ENCODE data around the gene NLRP13.

NLRP13 gene

GRCh38 chr19:55898911-55899310 lies 33.2 kb downstream of the NLRP13 start:
- no peak for DNase-seq

- no peak for DNase-seq
Measured at GRCh38 chr19:55882626-55883025, 49.5 kb downstream of the NLRP13 start.

- no peak for DNase-seq
Measured at GRCh38 chr19:55877211-55877610, 54.9 kb downstream of the NLRP13 start.

GRCh38 chr19:55870736-55871135 lies 61.4 kb downstream of the NLRP13 start:
- no peak for DNase-seq

- no peak for DNase-seq
Measured at GRCh38 chr19:55867101-55867500, 65.0 kb downstream of the NLRP13 start.

GRCh38 chr19:55866521-55866920 lies 65.6 kb downstream of the NLRP13 start:
- no peak for DNase-seq

- DNase-seq: no peak
Measured at GRCh38 chr19:55858969-55859368, 73.2 kb downstream of the NLRP13 start.

GRCh38 chr19:55858401-55858800 lies 73.7 kb downstream of the NLRP13 start:
- no peak for DNase-seq

- DNase-seq: no peak
Measured at GRCh38 chr19:55857974-55858373, 74.2 kb downstream of the NLRP13 start.

- DNase-seq: no peak
Measured at GRCh38 chr19:55857149-55857548, 75.0 kb downstream of the NLRP13 start.

- DNase-seq: no peak
Measured at GRCh38 chr19:55855160-55855559, 77.0 kb downstream of the NLRP13 start.

All from cortex of kidney (tissue), 1 donor.